ENCODE results near the gene DHCR7.

Gene DHCR7

GRCh38 chr11:71484248-71485062 lies 36.3 kb upstream of the DHCR7 start:
- ChIA-PET POLR2A (ENCODE audit: low non-redundant PET) (interaction anchor here (0.6 kb wide), 1 partner anchor 13 kb away, joined by 3 read pairs; no protein-coding TSS in a partner anchor), CTCF (no interaction called here)
- no peak for DNase-seq (ENCODE audit: low spot score)
- H3K27ac ChIP-seq = no peak overlapping the region
- TF ChIP-seq CTCF (conservative IDR thresholded peaks at IDR 0.05; ENCODE audit: low read depth) = no peak

DNA sequence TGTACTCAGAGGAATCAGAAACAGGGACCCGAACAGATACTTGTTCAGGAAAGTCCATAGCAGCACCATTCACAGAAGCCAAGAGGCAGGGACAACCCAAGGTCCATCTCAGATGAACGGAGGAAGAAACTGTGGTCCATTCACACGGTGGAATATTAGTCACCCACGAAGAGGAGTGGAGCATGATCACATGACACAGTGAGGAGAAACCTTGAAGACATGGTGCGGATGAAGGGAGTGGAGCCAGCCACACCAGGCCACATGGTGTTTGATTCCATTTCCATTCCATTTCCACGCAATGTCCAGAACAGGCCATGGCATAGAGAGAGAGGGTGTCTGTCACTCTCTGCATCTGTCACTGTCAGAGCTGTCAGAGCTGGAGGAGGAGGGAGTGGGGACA lies 35.5 kb upstream of the DHCR7 start:
- ChIA-PET CTCF (no interaction called here), POLR2A (ENCODE audit: low non-redundant PET) (no interaction called here)
- DNase-seq (ENCODE audit: low spot score) = no peak
- TF ChIP-seq CTCF (conservative IDR thresholded peaks at IDR 0.05; ENCODE audit: low read depth) = no peak
- no peak overlapping the region for H3K27ac ChIP-seq

DNA sequence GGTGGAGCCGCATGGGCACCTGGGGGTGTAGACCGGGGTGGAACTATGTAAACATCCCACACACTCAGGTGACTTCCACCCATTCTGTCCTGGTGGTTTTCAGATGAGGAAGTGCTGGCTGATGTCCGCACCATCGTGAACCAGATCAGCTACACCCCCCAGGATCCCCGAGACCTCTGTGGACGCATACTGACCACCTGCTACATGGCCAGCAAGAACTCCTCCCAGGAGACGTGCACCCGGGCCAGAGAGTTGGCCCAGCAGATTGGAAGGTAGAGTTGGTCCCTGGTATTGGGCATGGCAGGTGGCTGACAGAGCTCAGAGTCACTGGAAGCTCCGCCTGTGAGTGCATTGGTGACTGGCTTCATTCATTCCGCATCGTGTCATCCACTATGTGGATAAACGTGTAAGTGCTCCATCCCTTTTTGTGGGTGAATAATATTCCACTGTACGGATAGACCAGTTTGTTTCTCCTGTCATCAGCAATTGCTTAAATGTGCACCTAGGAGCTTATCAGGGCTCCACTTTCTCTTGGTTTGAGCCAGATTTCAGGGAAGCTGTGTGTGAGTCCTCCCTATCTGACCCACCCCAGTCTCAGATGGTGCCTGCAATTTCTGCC lies 34.7 kb upstream of the DHCR7 start:
- TF ChIP-seq CTCF (conservative IDR thresholded peaks at IDR 0.05; ENCODE audit: low read depth) = no peak
- CTCF ChIA-PET = no interaction called here

GRCh38 chr11:71482216-71482615 lies 34.0 kb upstream of the DHCR7 start:
- no peak for DNase-seq (ENCODE audit: low spot score)
- POLR2A ChIA-PET (ENCODE audit: low non-redundant PET) = no interaction called here
- TF ChIP-seq CTCF (conservative IDR thresholded peaks at IDR 0.05; ENCODE audit: low read depth) = no peak
- CTCF ChIA-PET = no interaction called here
- no peak overlapping the region for H3K27ac ChIP-seq

More for the DNA sequence above, 34.7 kb upstream of the DHCR7 start:
- no peak overlapping the region for H3K27ac ChIP-seq
- no peak for DNase-seq (ENCODE audit: low spot score)
- POLR2A ChIA-PET (ENCODE audit: low non-redundant PET) = no interaction called here

- ChIA-PET POLR2A (ENCODE audit: low non-redundant PET) (no interaction called here), CTCF (no interaction called here)
- DNase-seq (ENCODE audit: low spot score) = no peak
- TF ChIP-seq CTCF (conservative IDR thresholded peaks at IDR 0.05; ENCODE audit: low read depth) = no peak
- no peak overlapping the region for H3K27ac ChIP-seq
Measured at GRCh38 chr11:71481101-71481960, 33.1 kb upstream of the DHCR7 start.

GRCh38 chr11:71478528-71478840 lies 30.3 kb upstream of the DHCR7 start:
- TF ChIP-seq CTCF (conservative IDR thresholded peaks at IDR 0.05; ENCODE audit: low read depth) = no peak
- ChIA-PET CTCF (no interaction called here), POLR2A (ENCODE audit: low non-redundant PET) (no interaction called here)
- DNase-seq (ENCODE audit: low spot score) = no peak
- no peak overlapping the region for H3K27ac ChIP-seq
